OCI-LY1 (cell line): ENCODE data around the gene PTPRF.

ENCODE experiments used
- H2AFZ ChIP-seq: fragments of 200-600 bp; sonication (generic), shearing (Covaris generic); 2 replicates; pipeline ENCODE4 v1.6.0; 2014; ENCODE audit warnings: antibody characterized with exemption, mild to moderate bottlenecking, low read length
- H3F3A ChIP-seq: fragments of 200-600 bp; sonication (generic), shearing (Covaris generic); 2 replicates; pipeline ENCODE4 v1.6.0; 2014; ENCODE audit warnings: mild to moderate bottlenecking, antibody characterized with exemption, low read length, moderate library complexity; ENCODE audit not compliant: insufficient read depth
- H3K27ac ChIP-seq: fragments of 200-600 bp; sonication (generic); 2 replicates; pipeline ENCODE4 v1.5.1; 2014; ENCODE audit warnings: low read length, mixed run types, mild to moderate bottlenecking, low read depth; ENCODE audit not compliant: poor library complexity, severe bottlenecking
- H3K27me3 ChIP-seq: fragments of 200-600 bp; sonication (generic); 2 replicates; pipeline ENCODE4 v1.6.0; 2014; ENCODE audit warnings: antibody characterized with exemption, mild to moderate bottlenecking, low read length, moderate library complexity; ENCODE audit not compliant: insufficient read depth
- H3K36me3 ChIP-seq: fragments of 200-600 bp; sonication (generic); 2 replicates; pipeline ENCODE4 v1.6.1; 2014; ENCODE audit warnings: mild to moderate bottlenecking, antibody characterized with exemption, low read length, moderate library complexity, mixed read lengths; ENCODE audit not compliant: insufficient read depth
- H3K4me1 ChIP-seq: fragments of 200-600 bp; sonication (generic); 2 replicates; pipeline ENCODE4 v1.5.1; 2014; ENCODE audit warnings: mild to moderate bottlenecking, low read length, moderate library complexity; ENCODE audit not compliant: insufficient read depth, severe bottlenecking
- H3K4me2 ChIP-seq: fragments of 200-600 bp; sonication (generic), shearing (Covaris generic); 2 replicates; pipeline ENCODE4 v1.6.1; 2014; ENCODE audit warnings: low read length
- H3K4me3 ChIP-seq: fragments of 200-600 bp; sonication (generic); 2 replicates; pipeline ENCODE4 v1.5.1; 2014; ENCODE audit warnings: low read length, low read depth, mild to moderate bottlenecking, mixed read lengths; ENCODE audit not compliant: poor library complexity, severe bottlenecking
- H3K79me2 ChIP-seq: fragments of 200-600 bp; shearing (Covaris generic); 2 replicates; pipeline ENCODE4 v1.6.1; 2016; ENCODE audit warnings: mixed run types, low read length, mixed read lengths; ENCODE audit not compliant: insufficient read depth
- H3K9ac ChIP-seq: fragments of 200-600 bp; sonication (generic), shearing (Covaris generic); 2 replicates; pipeline ENCODE4 v1.6.1; 2014; ENCODE audit warnings: mild to moderate bottlenecking, low read length, mixed read lengths
- H3K9me2 ChIP-seq: fragments of 200-600 bp; sonication (generic), shearing (Covaris generic); 2 replicates; pipeline ENCODE4 v1.6.1; 2014; ENCODE audit warnings: low read depth, mild to moderate bottlenecking, low read length, mixed read lengths
- H3K9me3 ChIP-seq: fragments of 200-600 bp; shearing (Covaris generic); 2 replicates; pipeline ENCODE4 v1.6.1; 2014; ENCODE audit warnings: low read length, mixed read lengths
- H4K20me1 ChIP-seq: fragments of 200-600 bp; sonication (generic), shearing (Covaris generic); 2 replicates; pipeline ENCODE4 v1.6.0; 2016; ENCODE audit warnings: mild to moderate bottlenecking, low read length; ENCODE audit not compliant: insufficient read depth
- EZH2 ChIP-seq: fragments of 200-600 bp; sonication (generic), shearing (Covaris generic); IDR thresholded peaks from 2 replicates; pipeline ENCODE4 v1.8.0; 2017; ENCODE audit warnings: borderline replicate concordance, mixed run types, mild to moderate bottlenecking, antibody characterized with exemption, low read length, moderate library complexity, mixed read lengths
- TF ChIP-seq, protein P1 (sequence below): fragments of 200-600 bp; sonication (generic), shearing (Covaris generic); IDR thresholded peaks from 2 replicates; pipeline ENCODE4 v1.5.1; 2017; ENCODE audit warnings: mild to moderate bottlenecking, antibody characterized with exemption, low read length, moderate library complexity, mixed read lengths

PTPRF gene

DNA sequence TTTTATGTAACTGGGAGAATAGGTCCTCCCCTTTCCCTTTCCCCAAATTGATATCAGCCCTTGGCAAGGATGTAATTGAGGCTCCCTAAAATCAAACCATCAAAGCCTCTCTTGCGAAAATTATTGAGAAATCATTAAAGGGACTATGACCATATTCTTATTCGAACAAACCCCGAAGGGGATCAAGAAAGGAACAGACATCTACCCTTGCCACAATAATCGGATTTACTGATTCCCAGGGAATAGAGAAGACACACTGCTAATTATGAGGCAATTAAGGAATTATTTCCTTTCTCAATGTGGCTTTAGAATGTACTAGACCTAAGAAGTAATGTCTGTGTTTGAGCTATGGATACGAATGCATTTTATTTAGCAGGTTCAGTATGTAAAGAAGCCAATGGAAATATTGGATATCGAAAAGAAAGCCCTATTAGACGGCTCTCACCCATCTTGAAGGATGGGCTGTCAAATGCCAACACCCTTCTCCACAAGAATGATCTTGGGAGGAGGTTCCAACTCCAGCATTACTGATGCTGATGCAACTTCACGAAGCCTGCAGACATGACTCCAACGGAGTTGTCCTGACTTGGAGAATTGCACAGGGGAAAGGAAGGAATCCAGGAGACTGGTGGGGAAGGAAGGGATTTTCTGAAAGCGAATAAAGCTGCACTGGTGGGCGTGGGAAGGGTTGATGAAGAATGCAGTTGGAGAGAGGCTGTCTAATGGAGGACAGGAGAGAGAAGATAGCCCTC lies 11.6 kb upstream of the PTPRF start:
- Histone ChIP-seq H3F3A (no peaks in the 10 kb centered on the region), H3K36me3 (no peaks in the 10 kb centered on the region), H3K27me3 (no peaks in the 10 kb centered on the region; the same call in 1 of the 2 replicates), H3K4me3 (no peak overlapping the region), H3K9ac (no peak overlapping the region), H4K20me1 (no peaks in the 10 kb centered on the region), H3K27ac (no peak overlapping the region), H3K79me2 (no peaks in the 10 kb centered on the region), H3K4me1 (no peaks in the 10 kb centered on the region), H2AFZ (no peak overlapping the region), H3K9me2 (no peaks in the 10 kb centered on the region), H3K4me2 (no peak overlapping the region), H3K9me3 (no peaks in the 10 kb centered on the region)
- TF ChIP-seq, protein P1, sequence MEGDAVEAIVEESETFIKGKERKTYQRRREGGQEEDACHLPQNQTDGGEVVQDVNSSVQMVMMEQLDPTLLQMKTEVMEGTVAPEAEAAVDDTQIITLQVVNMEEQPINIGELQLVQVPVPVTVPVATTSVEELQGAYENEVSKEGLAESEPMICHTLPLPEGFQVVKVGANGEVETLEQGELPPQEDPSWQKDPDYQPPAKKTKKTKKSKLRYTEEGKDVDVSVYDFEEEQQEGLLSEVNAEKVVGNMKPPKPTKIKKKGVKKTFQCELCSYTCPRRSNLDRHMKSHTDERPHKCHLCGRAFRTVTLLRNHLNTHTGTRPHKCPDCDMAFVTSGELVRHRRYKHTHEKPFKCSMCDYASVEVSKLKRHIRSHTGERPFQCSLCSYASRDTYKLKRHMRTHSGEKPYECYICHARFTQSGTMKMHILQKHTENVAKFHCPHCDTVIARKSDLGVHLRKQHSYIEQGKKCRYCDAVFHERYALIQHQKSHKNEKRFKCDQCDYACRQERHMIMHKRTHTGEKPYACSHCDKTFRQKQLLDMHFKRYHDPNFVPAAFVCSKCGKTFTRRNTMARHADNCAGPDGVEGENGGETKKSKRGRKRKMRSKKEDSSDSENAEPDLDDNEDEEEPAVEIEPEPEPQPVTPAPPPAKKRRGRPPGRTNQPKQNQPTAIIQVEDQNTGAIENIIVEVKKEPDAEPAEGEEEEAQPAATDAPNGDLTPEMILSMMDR, result no peak
- no peak for TF ChIP-seq EZH2

DNA sequence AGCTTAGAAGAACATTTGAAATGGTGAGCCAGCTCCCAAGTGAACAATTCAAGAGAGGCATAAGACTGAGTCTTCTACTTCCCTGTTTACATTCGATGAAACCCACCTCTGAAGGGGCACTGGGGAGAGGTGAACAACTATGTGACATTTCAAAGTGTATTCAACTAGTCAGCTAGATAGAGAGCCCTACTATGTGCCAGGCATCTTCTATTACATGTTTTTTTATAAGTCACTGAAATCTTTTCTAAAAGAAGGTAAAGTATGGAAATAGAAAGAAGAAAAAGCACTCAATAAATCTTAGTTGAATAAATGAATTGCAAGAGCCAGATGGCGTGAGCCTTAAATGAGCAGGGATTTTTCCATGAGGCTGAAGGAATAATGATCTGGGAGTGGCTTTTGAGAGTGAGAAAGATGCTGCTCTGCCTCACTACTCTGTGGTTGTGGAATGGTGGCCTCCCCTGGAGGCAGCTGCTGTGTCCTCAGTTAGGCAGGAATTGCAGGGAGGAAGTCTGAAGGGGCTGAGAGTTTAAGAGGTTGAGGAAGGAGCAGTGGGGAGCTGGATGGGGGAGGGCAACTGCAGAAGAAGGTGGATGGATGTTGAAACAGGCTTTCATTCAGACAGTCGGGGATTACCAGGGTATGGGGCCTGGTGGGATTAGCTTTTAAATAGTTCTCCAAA lies 10.4 kb upstream of the PTPRF start:
- Histone ChIP-seq H3K4me3 (no peak overlapping the region), H3K4me1 (no peaks in the 10 kb centered on the region), H2AFZ (no peak overlapping the region), H4K20me1 (no peaks in the 10 kb centered on the region), H3K9ac (no peak overlapping the region), H3K27ac (no peak overlapping the region), H3K79me2 (no peaks in the 10 kb centered on the region), H3K4me2 (no peak overlapping the region), H3K9me3 (no peaks in the 10 kb centered on the region), H3K27me3 (no peaks in the 10 kb centered on the region; the same call in 1 of the 2 replicates), H3F3A (no peaks in the 10 kb centered on the region), H3K36me3 (no peaks in the 10 kb centered on the region), H3K9me2 (no peaks in the 10 kb centered on the region)
- TF ChIP-seq, protein P1, result no peak
- no peak for TF ChIP-seq EZH2

DNA sequence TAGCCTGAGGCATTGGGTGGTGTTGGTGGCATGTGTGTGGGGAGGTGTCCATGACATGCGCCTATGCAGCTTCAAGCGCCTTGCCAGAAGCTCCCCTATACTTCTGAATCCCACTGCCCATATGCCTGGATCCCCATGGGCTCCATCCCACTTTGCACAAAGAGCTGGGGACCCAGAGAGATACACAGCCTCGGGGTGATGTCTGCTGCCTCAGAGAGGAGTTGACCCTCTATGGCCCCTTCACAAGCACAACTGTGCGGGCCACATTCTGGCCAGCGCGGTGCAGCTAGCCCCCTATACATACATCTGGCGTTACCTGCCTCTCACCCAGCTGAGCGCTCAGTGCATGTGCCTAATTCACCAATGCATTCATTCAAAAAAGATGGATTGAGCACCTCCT lies 9.6 kb upstream of the PTPRF start:
- Histone ChIP-seq H3K27me3 (no peaks in the 10 kb centered on the region; the same call in 1 of the 2 replicates), H3K36me3 (no peaks in the 10 kb centered on the region), H3K4me2 (no peak overlapping the region), H2AFZ (no peak overlapping the region), H3K9ac (no peak overlapping the region), H3K79me2 (no peaks in the 10 kb centered on the region), H3K4me1 (no peaks in the 10 kb centered on the region), H3K9me2 (no peaks in the 10 kb centered on the region), H3K27ac (no peak overlapping the region), H3F3A (no peaks in the 10 kb centered on the region), H4K20me1 (no peaks in the 10 kb centered on the region), H3K9me3 (no peaks in the 10 kb centered on the region), H3K4me3 (no peak overlapping the region)
- TF ChIP-seq, protein P1, result no peak
- no peak for TF ChIP-seq EZH2
